ENCODE results near the gene ERCC6L2.

ERCC6L2 gene

GRCh38 chr9:95980262-95981125, 105.0 kb downstream of the ERCC6L2 start:
- DNase-seq (ENCODE audit: low spot score), result no peak

GRCh38 chr9:95981761-95982390, 106.4 kb downstream of the ERCC6L2 start:
- DNase-seq (ENCODE audit: low spot score), result no peak

- DNase-seq (ENCODE audit: low spot score), result no peak
These were observed 110.1 kb downstream of the ERCC6L2 start for GRCh38 chr9:95985440-95986055.

GRCh38 chr9:95989297-95989696, 113.8 kb downstream of the ERCC6L2 start:
- DNase-seq (ENCODE audit: low spot score), result no peak

GRCh38 chr9:95991326-95991725, 115.8 kb downstream of the ERCC6L2 start:
- DNase-seq (ENCODE audit: low spot score), result no peak

GRCh38 chr9:95992536-95992935, 117.0 kb downstream of the ERCC6L2 start:
- no peak for DNase-seq (ENCODE audit: low spot score)

GRCh38 chr9:95993337-95993736, 117.8 kb downstream of the ERCC6L2 start:
- no peak for DNase-seq (ENCODE audit: low spot score)

GRCh38 chr9:95999390-95999789, 123.9 kb downstream of the ERCC6L2 start:
- DNase-seq (ENCODE audit: low spot score), result no peak

GRCh38 chr9:96004379-96004778, 128.9 kb downstream of the ERCC6L2 start:
- DNase-seq (ENCODE audit: low spot score), result no peak

- no peak for DNase-seq (ENCODE audit: low spot score)
These were observed 130.9 kb downstream of the ERCC6L2 start for GRCh38 chr9:96006296-96006879.

GRCh38 chr9:96006961-96007360, 131.5 kb downstream of the ERCC6L2 start:
- DNase-seq (ENCODE audit: low spot score), result no peak

- peak; percentile 61 for DNase-seq (ENCODE audit: low spot score)
These were observed 133.2 kb downstream of the ERCC6L2 start for GRCh38 chr9:96008502-96009222.

GRCh38 chr9:96009223-96009602, 133.7 kb downstream of the ERCC6L2 start:
- no peak for DNase-seq (ENCODE audit: low spot score)

- DNase-seq (ENCODE audit: low spot score), result no peak
These were observed 134.4 kb downstream of the ERCC6L2 start for GRCh38 chr9:96009690-96010472.

GRCh38 chr9:96014078-96014477, 138.6 kb downstream of the ERCC6L2 start:
- no peak for DNase-seq (ENCODE audit: low spot score)

GRCh38 chr9:96015876-96016686, 140.6 kb downstream of the ERCC6L2 start:
- no peak for DNase-seq (ENCODE audit: low spot score)
